Vagina (tissue), 2 donors: ENCODE results near the gene TPD52L2.

Source experiments
- POLR2A ChIP-seq, 2 donors: fragments of 450-650 bp; IDR thresholded peaks; one replicate each; pipeline ENCODE4 v1.6.1; 2017; ENCODE audit warnings: antibody characterized with exemption in 2 of 2, mild to moderate bottlenecking in 2 of 2, moderate library complexity in 2 of 2
- POLR2AphosphoS5 ChIP-seq, 2 donors: sonication (generic); formaldehyde crosslinking; IDR thresholded peaks; one replicate each; pipeline ENCODE4 v1.9.0; 2017; ENCODE audit warnings: antibody characterized with exemption in 2 of 2, mild to moderate bottlenecking in 2 of 2, low read depth in 1 of 2; ENCODE audit not compliant: insufficient read depth in 1 of 2
- TF ChIP-seq, protein P1 (sequence below), 3 experiments: fragments of 450-650 bp in 2 of 3; fragments of 200-600 bp in 1 of 3; sonication (generic) in 1 of 3; IDR thresholded peaks; one replicate each; pipeline ENCODE4 v1.5.1; 2017 to 2019; ENCODE audit warnings: antibody characterized with exemption in 3 of 3, mild to moderate bottlenecking in 2 of 3, moderate library complexity in 2 of 3

DNA sequence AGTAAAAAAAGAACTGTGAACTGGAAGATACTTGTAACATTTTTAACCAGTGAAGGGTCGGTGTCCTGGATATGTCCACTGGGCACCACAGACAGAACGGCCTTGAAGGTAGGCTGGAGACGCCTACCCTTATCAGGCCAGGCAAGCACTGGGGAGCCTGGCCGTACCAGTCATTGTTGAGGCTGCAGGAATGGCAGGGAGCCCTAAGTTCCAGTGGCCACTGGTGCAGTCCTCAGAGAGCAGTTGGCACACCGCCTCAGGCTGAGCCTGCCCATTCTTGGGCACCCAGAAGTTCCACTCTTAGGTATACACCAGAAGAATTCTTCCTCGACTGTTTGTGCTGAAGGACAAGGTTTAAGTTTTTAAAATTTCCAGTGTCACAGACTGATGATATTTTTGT lies 50.4 kb downstream of the TPD52L2 start:
- TF ChIP-seq, protein P1, sequence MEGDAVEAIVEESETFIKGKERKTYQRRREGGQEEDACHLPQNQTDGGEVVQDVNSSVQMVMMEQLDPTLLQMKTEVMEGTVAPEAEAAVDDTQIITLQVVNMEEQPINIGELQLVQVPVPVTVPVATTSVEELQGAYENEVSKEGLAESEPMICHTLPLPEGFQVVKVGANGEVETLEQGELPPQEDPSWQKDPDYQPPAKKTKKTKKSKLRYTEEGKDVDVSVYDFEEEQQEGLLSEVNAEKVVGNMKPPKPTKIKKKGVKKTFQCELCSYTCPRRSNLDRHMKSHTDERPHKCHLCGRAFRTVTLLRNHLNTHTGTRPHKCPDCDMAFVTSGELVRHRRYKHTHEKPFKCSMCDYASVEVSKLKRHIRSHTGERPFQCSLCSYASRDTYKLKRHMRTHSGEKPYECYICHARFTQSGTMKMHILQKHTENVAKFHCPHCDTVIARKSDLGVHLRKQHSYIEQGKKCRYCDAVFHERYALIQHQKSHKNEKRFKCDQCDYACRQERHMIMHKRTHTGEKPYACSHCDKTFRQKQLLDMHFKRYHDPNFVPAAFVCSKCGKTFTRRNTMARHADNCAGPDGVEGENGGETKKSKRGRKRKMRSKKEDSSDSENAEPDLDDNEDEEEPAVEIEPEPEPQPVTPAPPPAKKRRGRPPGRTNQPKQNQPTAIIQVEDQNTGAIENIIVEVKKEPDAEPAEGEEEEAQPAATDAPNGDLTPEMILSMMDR (IDR thresholded peaks at IDR 0.05): no peak
- TF ChIP-seq POLR2A (IDR thresholded peaks at IDR 0.05): no peak
- no peak for TF ChIP-seq POLR2AphosphoS5 (IDR thresholded peaks at IDR 0.05; ENCODE audit: insufficient read depth in 1 of 2, low read depth in 1 of 2)
